DND-41 (cell line): ENCODE data around the gene NEURL1B.

ENCODE experiments used
- ATAC-seq: fragments of 200-7000 bp; cut with Tn5 transposase; 3 replicates; pipeline ENCODE4 v1.9.1; 2021; ENCODE audit warnings: low read depth; ENCODE audit not compliant: insufficient read depth
- DNase-seq: peaks from one replicate; pipeline ENCODE4 v3.0.0-alpha.2; 2020
- H2AFZ ChIP-seq: 2 replicates; pipeline ENCODE4 v1.6.0; 2012; ENCODE audit warnings: low read depth, low read length
- H3K27ac ChIP-seq: 2 replicates; pipeline ENCODE4 v1.5.1; 2012; ENCODE audit warnings: low read length, inconsistent platforms
- H3K27me3 ChIP-seq: fragments of 200-600 bp; sonication (generic); 2 replicates; pipeline ENCODE4 v1.6.0; 2012; ENCODE audit warnings: low read length, mild to moderate bottlenecking, inconsistent platforms; ENCODE audit not compliant: insufficient read depth, poor library complexity
- H3K36me3 ChIP-seq: 2 replicates; pipeline ENCODE4 v1.5.1; 2012; ENCODE audit warnings: low read length, inconsistent platforms; ENCODE audit not compliant: insufficient read depth
- H3K4me1 ChIP-seq: 2 replicates; pipeline ENCODE4 v1.5.1; 2012; ENCODE audit warnings: mild to moderate bottlenecking, low read length; ENCODE audit not compliant: insufficient read depth
- H3K4me2 ChIP-seq: 2 replicates; pipeline ENCODE4 v1.6.0; 2012; ENCODE audit warnings: mild to moderate bottlenecking, moderate library complexity, low read length, inconsistent platforms; ENCODE audit not compliant: insufficient read depth
- H3K4me3 ChIP-seq, 2 experiments: fragments of 200-600 bp in 1 of 2; shearing (Covaris generic) in 1 of 2; 2 replicates each; pipeline ENCODE4 v1.5.1; 2012 to 2016; ENCODE audit warnings: inconsistent platforms in 2 of 2, low read length in 2 of 2, mild to moderate bottlenecking in 2 of 2, low read depth in 1 of 2, moderate library complexity in 1 of 2
- H3K79me2 ChIP-seq: 2 replicates; pipeline ENCODE4 v1.6.0; 2012; ENCODE audit warnings: low read length, inconsistent platforms; ENCODE audit not compliant: insufficient read depth
- H3K9ac ChIP-seq: 2 replicates; pipeline ENCODE4 v1.6.0; 2012; ENCODE audit warnings: low read depth, mild to moderate bottlenecking, inconsistent platforms, low read length, moderate library complexity
- H3K9me3 ChIP-seq: 2 replicates; pipeline ENCODE4 v1.5.1; 2012; ENCODE audit warnings: low read length, moderate library complexity, mild to moderate bottlenecking, inconsistent platforms; ENCODE audit not compliant: insufficient read depth, severe bottlenecking
- H4K20me1 ChIP-seq: 2 replicates; pipeline ENCODE4 v1.6.0; 2012; ENCODE audit warnings: low read length; ENCODE audit not compliant: insufficient read depth
- EZH2 ChIP-seq: IDR thresholded peaks from 3 replicates; pipeline ENCODE4 v1.6.1; 2012; ENCODE audit warnings: borderline replicate concordance, low read depth, mild to moderate bottlenecking, moderate library complexity, low read length, inconsistent platforms; ENCODE audit not compliant: severe bottlenecking
- TF ChIP-seq, protein P1 (sequence below): IDR thresholded peaks from 2 replicates; pipeline ENCODE4 v1.5.1; 2012; ENCODE audit warnings: borderline replicate concordance, low read length, moderate library complexity, mild to moderate bottlenecking; ENCODE audit not compliant: poor library complexity, severe bottlenecking; ENCODE audit errors: extremely low read depth

Gene NEURL1B

DNA sequence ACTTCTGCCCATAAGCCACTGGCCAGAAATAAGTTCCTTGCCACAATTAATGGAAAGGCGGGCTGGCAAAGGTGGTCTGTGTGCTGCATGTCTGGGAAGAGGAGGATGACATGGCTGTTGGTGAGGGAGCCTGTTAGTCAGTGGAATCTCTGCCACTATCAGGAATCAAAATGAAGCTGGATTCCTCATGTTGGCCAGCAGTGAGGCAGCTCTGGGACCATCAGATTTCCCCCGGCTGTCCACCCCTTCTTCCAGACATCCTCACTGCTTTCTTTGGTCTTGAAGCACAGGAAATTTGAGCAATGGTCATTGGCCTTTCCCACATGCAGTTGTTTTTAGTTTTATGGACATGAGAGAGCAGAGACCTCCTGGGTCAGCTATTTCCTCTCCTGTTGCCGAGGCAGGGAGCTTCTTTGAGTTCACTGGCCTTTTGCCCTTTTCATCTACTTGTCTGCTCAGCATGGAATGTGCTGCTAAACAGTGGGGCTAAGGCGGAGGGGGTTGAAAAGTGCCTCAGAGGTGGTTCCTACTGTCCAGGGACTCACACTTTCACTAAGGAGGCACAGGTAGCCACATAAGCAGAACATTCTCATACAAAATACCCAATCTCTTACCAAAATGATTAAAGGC lies 34.8 kb upstream of the NEURL1B start:
- TF ChIP-seq EZH2, result no peak
- TF ChIP-seq, protein P1, sequence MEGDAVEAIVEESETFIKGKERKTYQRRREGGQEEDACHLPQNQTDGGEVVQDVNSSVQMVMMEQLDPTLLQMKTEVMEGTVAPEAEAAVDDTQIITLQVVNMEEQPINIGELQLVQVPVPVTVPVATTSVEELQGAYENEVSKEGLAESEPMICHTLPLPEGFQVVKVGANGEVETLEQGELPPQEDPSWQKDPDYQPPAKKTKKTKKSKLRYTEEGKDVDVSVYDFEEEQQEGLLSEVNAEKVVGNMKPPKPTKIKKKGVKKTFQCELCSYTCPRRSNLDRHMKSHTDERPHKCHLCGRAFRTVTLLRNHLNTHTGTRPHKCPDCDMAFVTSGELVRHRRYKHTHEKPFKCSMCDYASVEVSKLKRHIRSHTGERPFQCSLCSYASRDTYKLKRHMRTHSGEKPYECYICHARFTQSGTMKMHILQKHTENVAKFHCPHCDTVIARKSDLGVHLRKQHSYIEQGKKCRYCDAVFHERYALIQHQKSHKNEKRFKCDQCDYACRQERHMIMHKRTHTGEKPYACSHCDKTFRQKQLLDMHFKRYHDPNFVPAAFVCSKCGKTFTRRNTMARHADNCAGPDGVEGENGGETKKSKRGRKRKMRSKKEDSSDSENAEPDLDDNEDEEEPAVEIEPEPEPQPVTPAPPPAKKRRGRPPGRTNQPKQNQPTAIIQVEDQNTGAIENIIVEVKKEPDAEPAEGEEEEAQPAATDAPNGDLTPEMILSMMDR, result no peak
- Histone ChIP-seq H3K36me3 (no peaks in the 10 kb centered on the region), H4K20me1 (no peaks in the 10 kb centered on the region), H3K4me3 (no peak overlapping the region), H2AFZ (no peak overlapping the region), H3K27me3 (no peaks in the 10 kb centered on the region), H3K4me2 (no peak overlapping the region), H3K27ac (no peak overlapping the region), H3K4me1 (no peaks in the 10 kb centered on the region), H3K9me3 (no peaks in the 10 kb centered on the region), H3K9ac (no peak overlapping the region), H3K79me2 (no peaks in the 10 kb centered on the region)
- ATAC-seq (no peak), DNase-seq (no peak)

DNA sequence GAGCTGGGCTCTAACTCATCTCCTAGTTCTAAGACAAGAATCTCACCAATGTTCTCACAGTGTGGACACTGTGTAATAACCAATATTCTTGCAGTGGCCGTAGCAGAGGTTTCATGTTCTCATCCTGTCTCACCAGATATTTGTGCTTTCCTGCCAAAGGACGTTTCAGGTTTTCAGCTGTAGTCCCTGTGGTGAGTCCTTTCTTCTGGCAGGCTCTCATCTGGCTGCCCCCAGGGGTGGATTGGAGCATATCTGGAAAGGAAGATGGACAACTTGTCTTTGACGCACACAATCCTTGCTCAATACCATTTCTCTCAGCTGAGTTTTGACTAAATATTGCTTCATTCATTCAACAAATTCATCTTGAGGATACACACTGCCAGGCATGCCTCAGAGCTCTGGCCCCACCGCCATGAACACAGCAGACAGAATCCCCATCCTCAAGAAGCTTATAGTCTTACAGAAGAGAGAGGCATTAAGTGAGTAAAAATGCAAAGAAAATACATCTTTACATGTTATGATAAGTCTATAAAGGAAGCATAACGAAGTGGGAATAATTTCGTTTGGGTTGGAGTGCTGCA lies 33.8 kb upstream of the NEURL1B start:
- H3K9me3 ChIP-seq, result no peaks in the 10 kb centered on the region
- no peak overlapping the region for H2AFZ ChIP-seq
- no peaks in the 10 kb centered on the region for H3K79me2 ChIP-seq
- H3K27ac ChIP-seq, result no peak overlapping the region
- DNase-seq (no peak), ATAC-seq (no peak)
- no peaks in the 10 kb centered on the region for H3K36me3 ChIP-seq
- H3K27me3 ChIP-seq, result no peaks in the 10 kb centered on the region
- TF ChIP-seq EZH2, result no peak
- TF ChIP-seq, protein P1, result no peak
- no peak overlapping the region for H3K4me2 ChIP-seq
- H3K4me3 ChIP-seq, result no peak overlapping the region
- H3K4me1 ChIP-seq, result no peaks in the 10 kb centered on the region
- no peaks in the 10 kb centered on the region for H4K20me1 ChIP-seq
- no peak overlapping the region for H3K9ac ChIP-seq

- Histone ChIP-seq H3K4me3 (no peak overlapping the region), H3K27me3 (no peaks in the 10 kb centered on the region), H3K9ac (no peak overlapping the region), H3K4me1 (no peaks in the 10 kb centered on the region), H3K27ac (no peak overlapping the region), H3K9me3 (no peaks in the 10 kb centered on the region), H2AFZ (no peak overlapping the region), H3K79me2 (no peaks in the 10 kb centered on the region), H4K20me1 (no peaks in the 10 kb centered on the region), H3K4me2 (no peak overlapping the region), H3K36me3 (no peaks in the 10 kb centered on the region)
- TF ChIP-seq, protein P1, result no peak
- no peak for TF ChIP-seq EZH2
- ATAC-seq (no peak), DNase-seq (no peak)
Observed at GRCh38 chr5:172608773-172609172, 32.3 kb upstream of the NEURL1B start.
